ENCODE results near the gene VRK3.

- TF ChIP-seq CTCF (IDR thresholded peaks at IDR 0.05; ENCODE audit: poor library complexity, severe bottlenecking) (no peak), REST (IDR thresholded peaks at IDR 0.05; ENCODE audit: borderline replicate concordance) (no peak), SMC3 (conservative IDR thresholded peaks at IDR 0.05; ENCODE audit: poor library complexity) (no peak)
These were observed 37.2 kb downstream of the VRK3 start for GRCh38 chr19:49988007-49988406.

All from neural cell (in vitro differentiated cells).